NT2/D1 (cell line): Measurements from ENCODE around the gene ASPDH.

Experiments used
- SUZ12 ChIP-seq: IDR thresholded peaks from 2 replicates; pipeline ENCODE4 v1.6.1; 2011; ENCODE audit not compliant: insufficient read length, insufficient read depth; ENCODE audit errors: extremely low read depth
- YY1 ChIP-seq: IDR thresholded peaks from 2 replicates; pipeline ENCODE4 v1.6.1; 2011; ENCODE audit not compliant: insufficient read length, insufficient read depth
- ZNF274 ChIP-seq: IDR thresholded peaks from 2 replicates; pipeline ENCODE4 v1.6.1; 2011; ENCODE audit warnings: mild to moderate bottlenecking, low read depth, low read length

DNA sequence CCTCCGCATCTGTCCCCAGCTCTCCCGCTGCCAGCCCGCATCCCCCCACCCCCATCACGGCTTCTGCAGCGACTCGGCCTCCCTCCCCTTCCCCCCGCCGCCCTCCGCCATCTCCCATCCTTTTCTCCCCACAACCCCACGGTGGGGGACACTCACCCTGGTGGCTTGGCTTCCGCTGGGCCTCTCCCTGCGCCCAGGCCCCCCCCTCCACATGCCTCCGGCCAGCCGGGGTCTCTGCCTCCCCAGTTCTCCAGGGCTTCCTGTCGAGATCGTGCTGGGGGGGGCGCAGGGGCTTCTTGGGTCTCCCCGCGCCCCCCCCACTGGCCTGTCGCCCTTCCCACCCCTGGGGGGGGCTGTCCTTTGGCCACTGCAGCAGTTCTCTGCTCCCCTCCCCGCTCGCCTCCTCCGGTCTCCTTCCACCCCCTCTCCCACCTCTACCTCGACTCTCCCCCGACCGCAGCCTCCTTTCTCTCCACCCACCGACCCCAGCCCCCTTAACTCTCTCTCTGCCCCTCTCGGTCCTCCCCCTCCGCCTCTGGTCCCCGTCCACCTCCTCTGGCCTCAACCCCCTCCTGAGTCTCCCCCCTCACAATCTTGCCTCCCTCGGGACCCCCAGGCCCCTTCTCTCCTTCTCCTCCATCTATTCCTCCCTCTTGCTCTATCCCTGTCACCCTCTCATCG lies 37.5 kb upstream of the ASPDH start:
- TF ChIP-seq ZNF274 (no peak), SUZ12 (no peak), YY1 (no peak)
